Measurements from ENCODE around the gene GJC3. TPM values are rescaled to one million over a fixed set of nuclear protein-coding genes. Genes with fewer than 3 reads are reported as not detected.
"Not testable (repeated sequence)": the region's sequence is repeated elsewhere in the genome, so short reads cannot be mapped to it uniquely, and the experiment has no call there.

GJC3 gene
- total RNA-seq, 1 donor from 2014 or later, result not detected

DNA sequence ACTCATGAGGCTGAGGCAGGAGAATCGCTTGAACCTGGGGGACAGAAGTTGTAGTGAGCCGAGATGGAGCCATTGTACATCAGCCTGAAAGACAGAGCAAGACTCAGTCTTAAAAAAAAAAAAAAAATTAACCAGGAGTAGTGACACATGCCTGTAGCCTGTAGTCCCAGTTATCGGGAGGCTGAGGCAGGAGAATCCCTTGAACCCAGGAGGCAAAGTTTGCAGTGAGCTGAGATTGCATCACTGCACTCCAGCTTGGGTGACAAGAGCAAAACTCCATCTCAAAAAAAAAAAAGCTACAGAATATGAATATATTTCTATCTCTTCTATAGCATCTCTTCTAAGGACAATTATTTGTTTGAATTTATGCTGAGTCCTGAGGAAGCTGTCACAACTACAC is 39.9 kb upstream of the GJC3 start:
- no peak for FAIRE-seq
- TF ChIP-seq, protein P1, sequence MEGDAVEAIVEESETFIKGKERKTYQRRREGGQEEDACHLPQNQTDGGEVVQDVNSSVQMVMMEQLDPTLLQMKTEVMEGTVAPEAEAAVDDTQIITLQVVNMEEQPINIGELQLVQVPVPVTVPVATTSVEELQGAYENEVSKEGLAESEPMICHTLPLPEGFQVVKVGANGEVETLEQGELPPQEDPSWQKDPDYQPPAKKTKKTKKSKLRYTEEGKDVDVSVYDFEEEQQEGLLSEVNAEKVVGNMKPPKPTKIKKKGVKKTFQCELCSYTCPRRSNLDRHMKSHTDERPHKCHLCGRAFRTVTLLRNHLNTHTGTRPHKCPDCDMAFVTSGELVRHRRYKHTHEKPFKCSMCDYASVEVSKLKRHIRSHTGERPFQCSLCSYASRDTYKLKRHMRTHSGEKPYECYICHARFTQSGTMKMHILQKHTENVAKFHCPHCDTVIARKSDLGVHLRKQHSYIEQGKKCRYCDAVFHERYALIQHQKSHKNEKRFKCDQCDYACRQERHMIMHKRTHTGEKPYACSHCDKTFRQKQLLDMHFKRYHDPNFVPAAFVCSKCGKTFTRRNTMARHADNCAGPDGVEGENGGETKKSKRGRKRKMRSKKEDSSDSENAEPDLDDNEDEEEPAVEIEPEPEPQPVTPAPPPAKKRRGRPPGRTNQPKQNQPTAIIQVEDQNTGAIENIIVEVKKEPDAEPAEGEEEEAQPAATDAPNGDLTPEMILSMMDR (IDR thresholded peaks at IDR 0.05; ENCODE audit: insufficient read depth, low read length, severe bottlenecking), result no peak
- Histone ChIP-seq H3K27me3 (ENCODE audit: control insufficient read depth, insufficient read depth, low read length) (no peaks in the 10 kb centered on the region), H3K4me3 (ENCODE audit: low read depth, low read length) (no peak overlapping the region), H3K36me3 (ENCODE audit: control insufficient read depth, insufficient read depth, low read length) (no peaks in the 10 kb centered on the region)
- DNase-seq (ENCODE audit: low read depth), result no peak

DNA sequence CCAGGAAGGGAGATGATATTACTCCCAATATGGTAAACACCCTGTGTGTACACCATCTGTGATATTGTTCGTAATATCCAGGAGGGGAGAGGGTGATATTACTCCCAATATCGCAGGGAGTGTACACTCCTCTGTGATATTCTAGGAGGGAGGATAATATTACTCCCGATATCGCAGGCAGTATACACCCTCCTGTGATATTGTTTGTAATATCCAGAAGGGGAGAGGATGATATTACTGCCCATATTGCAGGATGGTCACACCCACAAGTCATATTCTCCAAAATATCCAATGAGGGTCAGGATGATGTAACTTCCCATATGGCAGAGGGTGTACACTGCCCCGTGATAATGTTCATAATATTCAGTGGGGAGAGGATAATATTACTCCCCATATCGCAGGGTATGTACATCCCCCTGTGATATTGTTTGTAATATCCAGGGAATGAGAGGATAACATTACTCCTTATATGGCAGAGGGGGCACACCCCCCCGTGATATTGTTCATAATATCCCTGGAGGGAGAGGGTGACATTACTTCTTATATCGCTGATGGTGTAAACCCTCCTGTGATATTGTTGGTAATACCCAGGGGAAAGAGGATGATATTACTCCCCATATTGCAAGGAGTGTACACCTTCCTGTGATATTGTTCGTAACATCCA is 29.3 kb upstream of the GJC3 start:
- FAIRE-seq (no peak), DNase-seq (ENCODE audit: low read depth) (no peak)
- TF ChIP-seq, protein P1 (IDR thresholded peaks at IDR 0.05; ENCODE audit: insufficient read depth, low read length, severe bottlenecking), result no peak

DNA sequence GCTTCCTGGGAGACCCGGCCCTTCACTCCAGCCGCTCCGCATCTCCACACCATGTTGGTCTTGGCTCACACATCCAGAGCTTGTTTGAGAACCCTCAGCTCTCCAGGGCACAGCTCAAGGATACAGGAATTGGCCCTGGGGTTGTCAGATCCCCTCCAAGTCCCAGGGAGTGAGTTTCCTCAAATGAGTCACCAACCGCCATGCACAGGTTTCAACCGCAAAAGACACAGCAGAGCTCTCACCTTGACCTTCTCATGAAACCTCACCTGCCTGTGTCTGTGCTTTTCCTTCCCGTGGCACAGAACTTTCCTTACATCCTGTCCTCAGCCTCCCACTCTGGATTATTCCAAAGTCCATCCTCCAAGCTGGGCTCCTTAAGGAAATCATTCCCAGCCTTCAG is 25.8 kb upstream of the GJC3 start:
- FAIRE-seq (peak; percentile 64), DNase-seq (ENCODE audit: low read depth) (peak; percentile 43)
- H3K27me3 ChIP-seq (ENCODE audit: control insufficient read depth, insufficient read depth, low read length), result no peaks in the 10 kb centered on the region
- TF ChIP-seq, protein P1 (IDR thresholded peaks at IDR 0.05; ENCODE audit: insufficient read depth, low read length, severe bottlenecking), result no peak
- no peaks in the 10 kb centered on the region for H3K36me3 ChIP-seq (ENCODE audit: control insufficient read depth, insufficient read depth, low read length)
- no peak overlapping the region for H3K4me3 ChIP-seq (ENCODE audit: low read depth, low read length)

More for the DNA sequence above, 29.3 kb upstream of the GJC3 start:
- Histone ChIP-seq H3K36me3 (ENCODE audit: control insufficient read depth, insufficient read depth, low read length) (no peaks in the 10 kb centered on the region), H3K4me3 (ENCODE audit: low read depth, low read length) (no peak overlapping the region), H3K27me3 (ENCODE audit: control insufficient read depth, insufficient read depth, low read length) (no peaks in the 10 kb centered on the region)

GRCh38 chr7:99954643-99955042 is 25.2 kb upstream of the GJC3 start:
- H3K36me3 ChIP-seq (ENCODE audit: control insufficient read depth, insufficient read depth, low read length); DNase-seq (ENCODE audit: low read depth); H3K4me3 ChIP-seq (ENCODE audit: low read depth, low read length); FAIRE-seq; H3K27me3 ChIP-seq (ENCODE audit: control insufficient read depth, insufficient read depth, low read length): not testable (repeated sequence)

GRCh38 chr7:99953649-99954048 is 24.2 kb upstream of the GJC3 start:
- DNase-seq (ENCODE audit: low read depth), result peak; percentile 51
- peak; percentile 36 for FAIRE-seq
- TF ChIP-seq, protein P1 (IDR thresholded peaks at IDR 0.05; ENCODE audit: insufficient read depth, low read length, severe bottlenecking), result no peak

DNA sequence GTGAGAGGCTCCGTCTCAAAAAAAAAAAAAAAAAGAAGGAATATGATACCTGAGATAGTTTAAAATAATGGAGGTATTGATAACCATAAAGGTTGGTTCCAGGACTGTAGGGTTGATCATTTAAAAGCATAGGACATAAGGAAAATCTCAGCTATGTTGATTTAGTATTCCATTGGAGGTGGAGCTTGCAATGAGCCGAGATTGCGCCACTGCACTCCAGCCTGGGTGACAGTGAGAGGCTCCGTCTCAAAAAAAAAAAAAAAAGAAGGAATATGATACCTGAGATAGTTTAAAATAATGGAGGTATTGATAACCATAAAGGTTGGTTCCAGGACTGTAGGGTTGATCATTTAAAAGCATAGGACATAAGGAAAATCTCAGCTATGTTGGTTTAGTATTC is 23.2 kb upstream of the GJC3 start:
- not testable (repeated sequence) for H3K36me3 ChIP-seq (ENCODE audit: control insufficient read depth, insufficient read depth, low read length); FAIRE-seq; DNase-seq (ENCODE audit: low read depth); H3K27me3 ChIP-seq (ENCODE audit: control insufficient read depth, insufficient read depth, low read length); H3K4me3 ChIP-seq (ENCODE audit: low read depth, low read length)

More at GRCh38 chr7:99953649-99954048, 24.2 kb upstream of the GJC3 start:
- H3K36me3 ChIP-seq (ENCODE audit: control insufficient read depth, insufficient read depth, low read length), result no peaks in the 10 kb centered on the region
- no peak overlapping the region for H3K4me3 ChIP-seq (ENCODE audit: low read depth, low read length)
- no peaks in the 10 kb centered on the region for H3K27me3 ChIP-seq (ENCODE audit: control insufficient read depth, insufficient read depth, low read length)

GRCh38 chr7:99950819-99951218 is 21.4 kb upstream of the GJC3 start:
- H3K36me3 ChIP-seq (ENCODE audit: control insufficient read depth, insufficient read depth, low read length); FAIRE-seq; DNase-seq (ENCODE audit: low read depth): not testable (repeated sequence)

More at GRCh38 chr7:99950819-99951218, 21.4 kb upstream of the GJC3 start:
- H3K4me3 ChIP-seq (ENCODE audit: low read depth, low read length); H3K27me3 ChIP-seq (ENCODE audit: control insufficient read depth, insufficient read depth, low read length): not testable (repeated sequence)
